Measurements from ENCODE around the gene SMIM41.

The SMIM41 gene

GRCh38 chr12:52063082-52063924 lies 16.2 kb upstream of the SMIM41 start:
- DNase-seq (ENCODE audit: low read depth): no peak

GRCh38 chr12:52063981-52064649 lies 15.4 kb upstream of the SMIM41 start:
- DNase-seq (ENCODE audit: low read depth): peak; percentile 85

- no peak for DNase-seq (ENCODE audit: low read depth)
Observed at GRCh38 chr12:52066346-52067080, 13.0 kb upstream of the SMIM41 start.

- DNase-seq (ENCODE audit: low read depth): no peak
Observed at GRCh38 chr12:52067081-52067374, 12.5 kb upstream of the SMIM41 start.

- DNase-seq (ENCODE audit: low read depth): peak; percentile 95
Observed at GRCh38 chr12:52069327-52070184, 9.9 kb upstream of the SMIM41 start, which contains the start of gene ATG101. TSS of gene ATG101 (plus strand) at chr12:52069978. CDS start at chr12:52073651, 3,673 bp downstream.

GRCh38 chr12:52070185-52070925 lies 9.1 kb upstream of the SMIM41 start:
- DNase-seq (ENCODE audit: low read depth): peak; percentile 54

- DNase-seq (ENCODE audit: low read depth): peak; percentile 88
Observed at GRCh38 chr12:52073531-52074381, 5.7 kb upstream of the SMIM41 start.

GRCh38 chr12:52074971-52075724 lies 4.4 kb upstream of the SMIM41 start:
- DNase-seq (ENCODE audit: low read depth): peak; percentile 39

- DNase-seq (ENCODE audit: low read depth): no peak
Observed at GRCh38 chr12:52076811-52077210, 2.7 kb upstream of the SMIM41 start.

GRCh38 chr12:52078276-52078675 lies 1.2 kb upstream of the SMIM41 start:
- no peak for DNase-seq (ENCODE audit: low read depth)

- no peak for DNase-seq (ENCODE audit: low read depth)
Observed at GRCh38 chr12:52080403-52081251, 1.1 kb downstream of the SMIM41 start.

- no peak for DNase-seq (ENCODE audit: low read depth)
Observed at GRCh38 chr12:52081263-52081733, 1.8 kb downstream of the SMIM41 start.

- DNase-seq (ENCODE audit: low read depth): peak; percentile 83
Observed at GRCh38 chr12:52082026-52082668, 2.6 kb downstream of the SMIM41 start.

GRCh38 chr12:52082669-52082987 lies 3.1 kb downstream of the SMIM41 start:
- no peak for DNase-seq (ENCODE audit: low read depth)

GRCh38 chr12:52082988-52083637 lies 3.6 kb downstream of the SMIM41 start:
- DNase-seq (ENCODE audit: low read depth): peak; percentile 76

GRCh38 chr12:52083638-52083996 lies 4.1 kb downstream of the SMIM41 start:
- DNase-seq (ENCODE audit: low read depth): no peak

- DNase-seq (ENCODE audit: low read depth): no peak
Observed at GRCh38 chr12:52084491-52085231, 5.2 kb downstream of the SMIM41 start.

Data from EH (cell line).